Stimulated activated effector memory CD8-positive, alpha-beta T cell treated with anti-CD3 and anti-CD28 coated beads, Interleukin-12 subunit alpha, Interleukin-12 subunit beta, amount 100 ng/mL, for 72 hours (primary cell): ENCODE data around the gene FLT3.
"Not testable (repeated sequence)": the region's sequence is repeated elsewhere in the genome, so short reads cannot be mapped to it uniquely, and the experiment has no call there.

ENCODE experiments used
- ATAC-seq: fragments of 150-1000 bp; cut with Tn5 transposase; 2 replicates; pipeline ENCODE4 v1.10.0; 2021
- DNase-seq, 2 donors: peaks; one replicate each; pipeline ENCODE4 v3.0.0; 2021 to 2022; ENCODE audit warnings: low spot score in 2 of 2
- H3K27ac Mint-ChIP-seq: one replicate; pipeline ENCODE4 v1.8.0; 2022; ENCODE audit warnings: mild to moderate bottlenecking, mixed read lengths
- H3K36me3 Mint-ChIP-seq: one replicate; pipeline ENCODE4 v1.8.0; 2022; ENCODE audit warnings: mild to moderate bottlenecking, mixed read lengths
- H3K4me1 Mint-ChIP-seq: one replicate; pipeline ENCODE4 v1.8.0; 2022; ENCODE audit warnings: mixed read lengths
- H3K4me3 Mint-ChIP-seq: one replicate; pipeline ENCODE4 v1.8.0; 2022; ENCODE audit warnings: mild to moderate bottlenecking, mixed read lengths
- H3K9me3 Mint-ChIP-seq: one replicate; pipeline ENCODE4 v1.8.0; 2022; ENCODE audit warnings: mixed read lengths

FLT3 gene

GRCh38 chr13:28120317-28120716 is 19.9 kb upstream of the FLT3 start:
- DNase-seq (no peak), ATAC-seq (no peak)
- Mint-ChIP-seq H3K9me3 (no peaks in the 10 kb centered on the region), H3K4me1 (no peaks in the 10 kb centered on the region), H3K36me3 (no peaks in the 10 kb centered on the region), H3K27ac (no peak overlapping the region), H3K4me3 (no peak overlapping the region)

GRCh38 chr13:28117689-28118377 is 17.5 kb upstream of the FLT3 start:
- DNase-seq (no peak), ATAC-seq (no peak)
- Mint-ChIP-seq H3K9me3 (no peaks in the 10 kb centered on the region), H3K36me3 (no peaks in the 10 kb centered on the region), H3K4me3 (no peak overlapping the region), H3K4me1 (no peaks in the 10 kb centered on the region), H3K27ac (no peak overlapping the region)

GRCh38 chr13:28116736-28117135 is 16.4 kb upstream of the FLT3 start:
- no peak overlapping the region for H3K27ac Mint-ChIP-seq
- no peaks in the 10 kb centered on the region for H3K36me3 Mint-ChIP-seq
- no peak for ATAC-seq
- no peak overlapping the region for H3K4me3 Mint-ChIP-seq
- no peak for DNase-seq
- H3K9me3 Mint-ChIP-seq = no peaks in the 10 kb centered on the region
- H3K4me1 Mint-ChIP-seq = no peaks in the 10 kb centered on the region

- H3K27ac Mint-ChIP-seq = no peak overlapping the region
- DNase-seq = no peak
- ATAC-seq = peak; percentile 16
- H3K4me3 Mint-ChIP-seq = no peak overlapping the region
- H3K4me1 Mint-ChIP-seq = no peaks in the 10 kb centered on the region
- no peaks in the 10 kb centered on the region for H3K36me3 Mint-ChIP-seq
- no peaks in the 10 kb centered on the region for H3K9me3 Mint-ChIP-seq
Measured at GRCh38 chr13:28110414-28110813, 10.0 kb upstream of the FLT3 start.

GRCh38 chr13:28106976-28107375 is 6.6 kb upstream of the FLT3 start:
- no peaks in the 10 kb centered on the region for H3K4me1 Mint-ChIP-seq
- H3K9me3 Mint-ChIP-seq = no peaks in the 10 kb centered on the region
- ATAC-seq = no peak
- DNase-seq = no peak
- no peaks in the 10 kb centered on the region for H3K36me3 Mint-ChIP-seq
- H3K27ac Mint-ChIP-seq = no peak overlapping the region
- H3K4me3 Mint-ChIP-seq = no peak overlapping the region

- H3K9me3 Mint-ChIP-seq, DNase-seq, ATAC-seq, H3K36me3 Mint-ChIP-seq, H3K4me3 Mint-ChIP-seq, H3K4me1 Mint-ChIP-seq, H3K27ac Mint-ChIP-seq: not testable (repeated sequence)
Measured at GRCh38 chr13:28101886-28102285, 1.5 kb upstream of the FLT3 start.

- Mint-ChIP-seq H3K4me1 (no peaks in the 10 kb centered on the region), H3K27ac (no peak overlapping the region), H3K4me3 (peak overlapping the region; percentile 58), H3K9me3 (no peaks in the 10 kb centered on the region), H3K36me3 (no peaks in the 10 kb centered on the region)
- ATAC-seq = no peak
- DNase-seq = no peak
Measured at GRCh38 chr13:28099396-28100149, 803 bp downstream of the FLT3 start.

GRCh38 chr13:28097503-28097902 is 2.9 kb downstream of the FLT3 start:
- no peaks in the 10 kb centered on the region for H3K4me1 Mint-ChIP-seq
- DNase-seq (no peak), ATAC-seq (no peak)
- H3K4me3 Mint-ChIP-seq = no peak overlapping the region
- no peaks in the 10 kb centered on the region for H3K9me3 Mint-ChIP-seq
- H3K36me3 Mint-ChIP-seq = no peaks in the 10 kb centered on the region
- no peak overlapping the region for H3K27ac Mint-ChIP-seq

GRCh38 chr13:28094306-28094705 is 6.1 kb downstream of the FLT3 start:
- no peaks in the 10 kb centered on the region for H3K9me3 Mint-ChIP-seq
- no peak overlapping the region for H3K4me3 Mint-ChIP-seq
- DNase-seq (no peak), ATAC-seq (no peak)
- H3K36me3 Mint-ChIP-seq = no peaks in the 10 kb centered on the region
- no peaks in the 10 kb centered on the region for H3K4me1 Mint-ChIP-seq
- H3K27ac Mint-ChIP-seq = no peak overlapping the region

- no peak for ATAC-seq
Measured at GRCh38 chr13:28093881-28094280, 6.5 kb downstream of the FLT3 start.

GRCh38 chr13:28092431-28092830 is 7.9 kb downstream of the FLT3 start:
- DNase-seq (no peak), ATAC-seq (no peak)
- Mint-ChIP-seq H3K36me3 (no peaks in the 10 kb centered on the region), H3K27ac (no peak overlapping the region), H3K4me1 (no peaks in the 10 kb centered on the region), H3K4me3 (no peak overlapping the region), H3K9me3 (no peaks in the 10 kb centered on the region)

More at GRCh38 chr13:28093881-28094280, 6.5 kb downstream of the FLT3 start:
- H3K4me1 Mint-ChIP-seq = no peaks in the 10 kb centered on the region
- no peak overlapping the region for H3K4me3 Mint-ChIP-seq
- no peaks in the 10 kb centered on the region for H3K36me3 Mint-ChIP-seq
- no peak overlapping the region for H3K27ac Mint-ChIP-seq
- H3K9me3 Mint-ChIP-seq = no peaks in the 10 kb centered on the region
- no peak for DNase-seq

GRCh38 chr13:28089065-28089464 is 11.3 kb downstream of the FLT3 start:
- Mint-ChIP-seq H3K9me3 (no peaks in the 10 kb centered on the region), H3K4me1 (no peaks in the 10 kb centered on the region), H3K36me3 (no peaks in the 10 kb centered on the region), H3K4me3 (no peak overlapping the region), H3K27ac (no peak overlapping the region)
- DNase-seq (no peak), ATAC-seq (no peak)

GRCh38 chr13:28077820-28078219 is 22.6 kb downstream of the FLT3 start:
- H3K27ac Mint-ChIP-seq, ATAC-seq, H3K4me1 Mint-ChIP-seq, H3K9me3 Mint-ChIP-seq, H3K36me3 Mint-ChIP-seq, DNase-seq, H3K4me3 Mint-ChIP-seq: not testable (repeated sequence)

- ATAC-seq (no peak), DNase-seq (no peak)
- Mint-ChIP-seq H3K4me3 (no peak overlapping the region), H3K4me1 (peaks cover 5% of the 10 kb centered on the region), H3K36me3 (no peaks in the 10 kb centered on the region), H3K27ac (no peak overlapping the region), H3K9me3 (no peaks in the 10 kb centered on the region)
Measured at GRCh38 chr13:28077231-28077630, 23.1 kb downstream of the FLT3 start.

- Mint-ChIP-seq H3K36me3 (no peaks in the 10 kb centered on the region), H3K27ac (no peak overlapping the region), H3K9me3 (no peaks in the 10 kb centered on the region), H3K4me1 (peaks cover 2% of the 10 kb centered on the region), H3K4me3 (no peak overlapping the region)
- ATAC-seq (no peak), DNase-seq (no peak)
Measured at GRCh38 chr13:28071424-28071823, 29.0 kb downstream of the FLT3 start.

GRCh38 chr13:28067491-28067890 is 32.9 kb downstream of the FLT3 start:
- no peak for DNase-seq
- no peak overlapping the region for H3K27ac Mint-ChIP-seq
- no peak overlapping the region for H3K4me3 Mint-ChIP-seq
- ATAC-seq = no peak
- no peaks in the 10 kb centered on the region for H3K9me3 Mint-ChIP-seq
- H3K4me1 Mint-ChIP-seq = no peaks in the 10 kb centered on the region
- no peaks in the 10 kb centered on the region for H3K36me3 Mint-ChIP-seq
